Measurements from ENCODE around the gene CAPRIN1.
"Not testable (repeated sequence)": the region's sequence is repeated elsewhere in the genome, so short reads cannot be mapped to it uniquely, and the experiment has no call there.

CAPRIN1 gene

DNA sequence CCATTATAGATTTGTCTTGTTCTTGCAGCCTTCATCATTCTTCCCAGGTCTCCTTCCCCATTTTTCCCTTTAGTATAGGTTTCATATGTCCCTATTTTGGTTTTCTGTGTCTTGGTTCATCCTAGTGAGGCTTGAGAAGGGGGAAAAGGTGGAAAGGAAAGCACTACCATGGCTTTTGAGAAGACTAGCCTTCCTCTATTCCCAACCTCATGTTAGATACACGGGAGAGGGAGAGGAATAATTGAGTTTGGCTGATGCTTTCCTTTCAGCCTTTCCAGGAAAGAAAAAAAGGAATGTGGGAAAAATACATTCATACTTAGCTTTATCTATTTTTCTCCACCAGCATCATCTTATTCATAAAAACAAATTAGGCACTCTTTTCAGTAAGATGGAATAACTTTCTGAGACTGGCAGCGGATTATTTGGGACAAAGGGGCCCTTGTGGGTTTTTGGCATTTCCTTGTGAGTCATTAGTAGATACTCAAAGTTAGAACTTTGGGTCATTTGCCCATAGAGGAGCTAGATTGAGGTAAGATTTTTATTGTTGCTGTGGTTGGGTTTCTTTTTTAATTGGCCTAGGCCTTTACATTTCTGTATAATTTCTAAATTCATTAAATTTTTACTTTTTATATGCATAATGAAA lies 23.8 kb downstream of the CAPRIN1 start:
- in situ Hi-C loops (cut with MboI; ENCODE audit: low pct_unique_long_range_greater_than_20kb, low sequenced_read_pairs) = no loop called here
- DNase-seq = no peak

- no peak for DNase-seq
- in situ Hi-C loops (cut with MboI; ENCODE audit: low pct_unique_long_range_greater_than_20kb, low sequenced_read_pairs) = no loop called here
These were observed 29.1 kb downstream of the CAPRIN1 start for GRCh38 chr11:34080609-34081008.

DNA sequence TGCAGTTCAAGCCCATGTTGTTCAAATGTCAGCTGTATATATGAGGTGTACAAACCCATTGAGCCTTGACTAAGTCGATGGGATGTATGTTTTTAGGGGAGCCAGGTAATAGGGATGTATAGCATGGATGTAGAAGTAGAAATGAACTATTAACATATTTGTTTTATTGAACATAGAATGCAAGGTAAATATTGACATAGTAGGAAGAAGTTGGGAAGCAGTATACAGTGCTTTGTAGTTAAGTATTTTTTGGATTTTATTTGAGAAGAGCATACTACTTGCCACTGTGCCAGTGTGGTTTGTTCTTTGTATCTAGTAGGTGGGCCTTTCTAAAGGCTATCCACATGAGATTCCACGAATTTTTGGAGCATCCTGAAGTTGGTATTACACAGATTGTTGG lies 33.1 kb downstream of the CAPRIN1 start:
- in situ Hi-C loops (cut with MboI; ENCODE audit: low pct_unique_long_range_greater_than_20kb, low sequenced_read_pairs) = no loop called here
- DNase-seq = no peak

DNA sequence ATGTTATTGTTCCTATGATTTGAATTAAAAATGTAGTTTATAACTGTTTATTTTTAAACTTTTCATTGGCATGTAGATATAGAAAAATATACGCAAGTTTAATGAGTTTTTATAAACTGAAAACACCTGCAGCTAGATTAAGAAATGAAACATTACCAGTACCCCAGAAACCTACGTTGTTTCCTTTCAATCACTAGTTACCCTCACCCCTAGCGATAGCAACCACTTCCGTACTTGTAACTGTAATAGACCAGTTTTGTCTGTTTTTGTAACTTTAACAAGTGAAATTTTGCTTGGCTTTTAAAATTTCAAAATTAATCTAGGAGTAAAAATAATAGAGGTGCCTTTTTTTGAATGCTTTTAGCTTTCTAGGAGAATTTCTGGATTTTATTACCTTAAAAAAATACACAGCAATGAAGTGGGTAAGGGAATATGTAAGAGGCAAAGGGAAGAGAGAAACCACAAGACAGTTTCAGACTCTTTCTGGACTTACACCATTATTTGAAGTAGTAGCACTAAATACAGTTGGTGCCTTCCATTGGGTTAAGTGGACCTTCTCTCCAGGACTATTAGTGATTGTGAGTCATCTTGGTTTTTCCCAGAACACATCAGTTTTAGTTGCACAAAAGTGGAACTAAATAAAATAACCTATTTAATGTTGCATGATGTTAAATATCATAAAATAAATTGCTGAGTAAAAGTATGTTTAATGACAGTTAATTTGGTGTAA lies 35.2 kb downstream of the CAPRIN1 start:
- no peak for DNase-seq

GRCh38 chr11:34091825-34092224 lies 40.3 kb downstream of the CAPRIN1 start:
- in situ Hi-C loops (cut with MboI; ENCODE audit: low pct_unique_long_range_greater_than_20kb, low sequenced_read_pairs) = no loop called here
- no peak for DNase-seq

More for the DNA sequence above, 35.2 kb downstream of the CAPRIN1 start:
- in situ Hi-C loops (cut with MboI; ENCODE audit: low pct_unique_long_range_greater_than_20kb, low sequenced_read_pairs) = no loop called here

DNA sequence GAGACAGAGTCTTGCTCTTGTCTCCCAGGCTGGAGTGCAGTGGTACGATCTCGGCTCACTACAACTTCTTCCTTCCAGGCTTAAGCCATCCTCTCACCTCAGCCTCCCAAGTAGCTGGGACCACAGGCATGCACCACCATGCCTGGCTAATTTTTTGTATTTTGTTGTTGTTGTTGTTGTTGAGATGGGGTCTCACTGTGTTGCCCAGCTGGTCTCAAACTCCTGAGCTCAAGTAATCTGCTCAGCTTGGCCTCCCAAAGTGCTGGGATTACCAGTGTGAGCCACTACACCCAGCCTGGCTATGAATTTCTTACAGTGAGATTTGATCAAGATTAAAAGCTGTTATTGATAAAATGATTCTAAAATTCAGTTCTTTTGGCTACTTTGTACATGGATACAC lies 43.4 kb downstream of the CAPRIN1 start:
- in situ Hi-C loops (cut with MboI; ENCODE audit: low pct_unique_long_range_greater_than_20kb, low sequenced_read_pairs); DNase-seq: not testable (repeated sequence)

DNA sequence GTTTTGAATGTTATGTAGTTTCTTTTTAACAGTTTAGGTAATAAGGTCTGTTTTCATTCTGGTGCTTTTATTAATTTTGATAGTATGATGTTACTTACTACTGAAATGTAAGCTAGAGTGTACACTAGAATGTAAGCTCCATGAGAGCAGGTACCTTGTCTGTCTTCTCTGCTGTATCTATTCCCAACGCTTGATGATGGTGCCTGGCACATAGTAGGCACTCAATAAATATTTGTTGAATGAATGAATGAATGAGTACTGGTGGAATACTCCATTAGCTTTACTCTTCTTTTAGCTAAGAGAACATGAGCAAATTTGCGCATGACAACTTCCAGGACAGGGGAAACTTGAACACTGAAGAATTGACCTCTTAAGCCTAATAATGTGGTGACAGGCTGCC lies 47.3 kb downstream of the CAPRIN1 start:
- DNase-seq = no peak

GRCh38 chr11:34104680-34105078 lies 53.1 kb downstream of the CAPRIN1 start:
- DNase-seq = no peak
- in situ Hi-C loops (cut with MboI; ENCODE audit: low pct_unique_long_range_greater_than_20kb, low sequenced_read_pairs) = no loop called here

More for the DNA sequence above, 47.3 kb downstream of the CAPRIN1 start:
- in situ Hi-C loops (cut with MboI; ENCODE audit: low pct_unique_long_range_greater_than_20kb, low sequenced_read_pairs) = no loop called here

GRCh38 chr11:34105079-34105956 lies 53.8 kb downstream of the CAPRIN1 start, which contains the start of gene NAT10:
NAT10 (plus strand) TSS chr11:34105629; CDS start chr11:34108226, 2,597 bp downstream.
- peak; percentile 97 for DNase-seq
- in situ Hi-C loops (cut with MboI; ENCODE audit: low pct_unique_long_range_greater_than_20kb, low sequenced_read_pairs) = no loop called here

DNA sequence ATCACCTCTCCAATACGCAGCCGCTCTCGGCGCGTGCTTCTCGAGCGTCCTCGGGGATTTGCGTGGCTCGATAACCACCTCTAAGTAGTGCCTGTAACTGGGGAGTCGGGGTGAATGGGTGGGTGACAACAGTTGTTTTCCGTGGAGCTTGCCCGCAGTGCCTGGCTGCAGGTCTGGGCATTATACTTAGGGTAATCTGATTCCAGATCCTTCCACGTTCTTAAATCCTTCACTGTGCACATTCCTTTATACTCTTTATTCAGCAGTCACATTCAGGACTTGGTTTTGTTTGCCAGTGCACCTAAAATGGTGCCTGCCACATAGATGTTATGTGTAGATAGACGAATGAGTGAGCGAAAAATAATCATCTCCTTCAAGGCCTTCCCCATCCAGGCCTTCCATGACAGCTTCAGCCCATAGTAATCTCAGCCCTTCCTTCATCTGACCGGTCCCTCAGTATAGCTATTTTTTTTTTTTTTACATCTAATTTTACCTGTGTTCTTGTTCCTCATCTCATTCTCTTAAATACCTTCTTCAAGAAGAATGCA lies 54.5 kb downstream of the CAPRIN1 start:
- peak; percentile 43 for DNase-seq
- in situ Hi-C loops (cut with MboI; ENCODE audit: low pct_unique_long_range_greater_than_20kb, low sequenced_read_pairs) = no loop called here

GRCh38 chr11:34111722-34112270 lies 60.3 kb downstream of the CAPRIN1 start:
- DNase-seq = no peak
- in situ Hi-C loops (cut with MboI; ENCODE audit: low pct_unique_long_range_greater_than_20kb, low sequenced_read_pairs) = no loop called here

DNA sequence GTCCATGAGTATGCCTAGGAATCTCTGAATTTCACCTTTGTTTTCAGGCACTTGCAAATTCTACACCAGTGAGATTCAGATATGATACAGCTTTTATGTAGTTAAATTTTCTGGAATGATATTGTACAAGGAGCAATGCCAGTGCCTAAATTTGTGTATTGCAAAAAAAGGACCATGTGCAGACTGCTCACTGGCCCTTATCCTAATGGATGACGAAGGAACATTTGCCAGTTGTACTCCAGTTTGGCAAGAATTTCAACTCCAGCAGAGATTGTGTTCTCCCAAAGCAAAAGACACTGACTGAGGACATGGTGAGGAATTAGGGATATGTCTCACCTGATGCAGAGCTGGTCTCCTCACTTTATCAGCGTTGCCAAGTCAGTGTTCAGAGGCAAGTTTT lies 62.5 kb downstream of the CAPRIN1 start:
- in situ Hi-C loops (cut with MboI; ENCODE audit: low pct_unique_long_range_greater_than_20kb, low sequenced_read_pairs) = no loop called here
- DNase-seq = no peak

DNA sequence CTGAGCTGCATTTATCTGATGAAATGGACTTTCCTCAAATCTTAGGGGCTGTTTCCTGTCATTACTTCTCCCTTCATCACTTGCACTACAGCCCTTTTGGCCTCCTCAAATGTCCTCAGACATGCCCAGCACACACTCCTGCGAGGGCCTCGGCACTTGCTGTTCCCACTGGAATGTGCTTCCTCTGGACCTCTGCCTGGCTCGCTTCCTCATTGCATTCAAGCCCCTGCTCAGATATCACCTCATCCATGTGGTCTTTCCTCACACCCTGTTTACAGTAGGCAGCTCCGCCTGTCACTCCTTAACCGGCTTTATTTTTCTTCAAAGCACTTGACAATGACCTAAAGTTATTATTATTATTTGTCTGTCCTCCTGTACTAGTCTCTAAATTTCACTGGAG lies 62.9 kb downstream of the CAPRIN1 start:
- in situ Hi-C loops (cut with MboI; ENCODE audit: low pct_unique_long_range_greater_than_20kb, low sequenced_read_pairs) = no loop called here
- DNase-seq = no peak

DNA sequence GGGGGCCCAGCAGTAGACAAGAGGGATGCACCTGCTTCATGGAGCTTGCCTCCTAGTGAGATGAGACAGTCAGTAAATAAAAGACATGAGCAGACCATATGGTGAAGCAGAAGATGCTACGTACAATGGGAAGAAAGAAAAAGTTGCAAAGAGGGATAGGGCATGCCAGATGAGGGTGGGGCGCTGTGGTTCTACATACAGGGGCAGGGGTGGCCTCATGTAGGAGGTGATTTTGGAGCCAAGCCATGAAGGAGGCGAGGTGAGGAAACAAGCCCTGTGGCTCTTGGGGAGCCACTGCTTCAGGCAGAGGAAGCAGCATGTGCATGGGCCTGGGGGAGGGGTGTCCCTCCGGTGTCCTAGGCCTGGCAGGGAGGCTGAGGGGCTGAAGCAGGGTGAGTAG lies 69.1 kb downstream of the CAPRIN1 start:
- in situ Hi-C loops (cut with MboI; ENCODE audit: low pct_unique_long_range_greater_than_20kb, low sequenced_read_pairs) = no loop called here
- DNase-seq = no peak

- DNase-seq = no peak
- in situ Hi-C loops (cut with MboI; ENCODE audit: low pct_unique_long_range_greater_than_20kb, low sequenced_read_pairs) = loop anchor here (25.0 kb wide), 1 partner anchor 112 kb away; no protein-coding TSS in a partner anchor
These were observed 73.5 kb downstream of the CAPRIN1 start for GRCh38 chr11:34124885-34125668.

DNA sequence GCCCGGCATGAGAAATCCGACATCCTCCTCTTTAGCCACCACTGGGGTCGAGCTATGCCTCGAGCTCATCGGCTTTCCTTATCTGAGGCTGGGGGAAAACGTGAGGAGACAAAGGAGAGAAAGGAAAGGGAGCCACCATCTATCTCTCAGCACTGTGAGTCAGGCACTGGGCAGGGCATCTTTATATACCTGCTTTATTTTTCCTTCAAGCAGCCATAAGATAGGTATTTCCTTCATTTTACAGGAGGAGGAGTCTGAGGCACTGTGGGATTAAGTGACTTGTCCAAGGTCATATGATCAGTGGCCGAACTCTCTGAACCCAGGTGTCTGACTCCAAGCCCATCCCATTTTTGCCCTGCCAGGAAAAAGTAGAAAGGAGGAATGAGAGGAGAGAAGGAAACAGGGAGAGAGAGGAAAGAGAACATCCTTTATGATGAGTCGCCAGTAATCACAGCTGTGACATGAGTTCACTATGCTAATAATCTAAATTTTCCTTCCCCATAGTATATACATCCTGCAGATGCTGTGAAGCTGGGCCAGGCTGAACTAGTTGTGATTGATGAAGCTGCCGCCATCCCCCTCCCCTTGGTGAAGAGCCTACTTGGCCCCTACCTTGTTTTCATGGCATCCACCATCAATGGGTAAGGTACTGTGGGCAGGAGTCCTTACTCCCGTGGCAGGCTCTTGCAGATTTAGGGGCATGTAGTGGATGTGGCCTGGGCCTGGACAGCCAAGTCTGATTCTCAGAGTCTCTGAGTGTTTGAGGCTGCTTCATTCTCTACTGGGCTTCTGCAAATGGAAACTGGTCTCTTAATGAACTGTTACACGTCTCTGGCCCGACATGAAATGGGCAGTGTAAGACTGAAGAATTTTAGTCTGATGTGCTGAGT lies 75.7 kb downstream of the CAPRIN1 start:
- no peak for DNase-seq
- in situ Hi-C loops (cut with MboI; ENCODE audit: low pct_unique_long_range_greater_than_20kb, low sequenced_read_pairs) = loop anchor here (25.0 kb wide), 1 partner anchor 110 kb away; no protein-coding TSS in a partner anchor

DNA sequence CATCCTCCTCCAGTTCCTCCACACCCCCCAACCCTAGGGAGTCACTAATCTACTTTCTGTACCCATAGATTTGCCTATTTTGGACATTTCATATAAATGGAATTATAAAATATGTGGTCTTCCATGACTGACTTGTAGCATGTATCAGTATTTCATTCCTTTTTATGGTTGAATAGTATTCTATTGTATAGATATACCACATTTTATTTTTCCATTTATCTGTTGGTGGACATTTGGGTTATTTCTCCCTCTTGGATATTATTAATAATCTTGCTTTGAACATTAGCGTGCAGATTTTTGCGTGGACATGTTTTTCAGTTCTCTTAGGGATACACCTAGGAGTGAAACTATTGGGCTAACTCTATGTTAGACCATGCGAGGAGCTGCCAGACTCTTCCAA lies 77.3 kb downstream of the CAPRIN1 start:
- in situ Hi-C loops (cut with MboI; ENCODE audit: low pct_unique_long_range_greater_than_20kb, low sequenced_read_pairs) = loop anchor here (25.0 kb wide), 1 partner anchor 108 kb away; no protein-coding TSS in a partner anchor
- DNase-seq = no peak
